ENCODE results near the gene EFS.

The EFS gene

DNA sequence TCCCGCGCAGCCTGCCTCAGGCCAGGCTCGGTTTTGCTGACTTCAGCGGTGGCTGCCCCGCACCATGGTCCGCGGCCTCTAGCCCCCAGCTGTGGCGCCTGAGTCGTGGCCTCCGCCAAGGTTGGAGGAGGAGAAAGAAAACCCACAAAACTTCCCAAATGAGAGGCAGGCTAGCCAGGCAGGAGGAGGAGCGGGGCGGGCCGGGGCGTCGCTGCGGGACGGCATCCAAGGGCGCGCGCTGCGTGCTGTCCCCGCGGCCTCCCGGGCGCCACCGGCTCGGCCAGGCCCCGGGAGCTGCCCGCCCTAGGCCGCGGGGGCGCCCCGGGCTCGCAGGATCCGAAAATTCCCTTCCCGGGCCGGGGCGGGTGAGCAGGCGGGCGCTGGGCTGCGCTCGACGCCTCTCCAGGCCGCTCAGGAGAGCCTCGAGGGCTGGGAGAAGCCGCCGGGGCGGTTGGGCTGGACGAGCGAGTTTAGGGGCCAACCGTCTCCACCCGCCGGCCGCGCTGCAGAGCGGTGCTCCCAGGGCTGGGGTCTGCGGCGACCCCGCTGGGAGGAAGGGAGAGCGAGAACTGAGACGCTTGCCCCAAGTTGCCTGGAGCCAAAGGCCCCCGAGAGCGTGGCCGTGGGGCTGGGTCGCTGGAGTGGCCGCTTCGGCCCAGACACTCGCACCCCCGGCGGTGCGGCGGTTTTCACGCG lies at the start of gene EFS:
TSS of gene EFS (minus strand) at position 137 of the 696 bp plus-strand sequence. CDS start 147 bp downstream, outside the sequence.
- in situ Hi-C loops (cut with HindIII; ENCODE audit: low pct_unique_long_range_greater_than_20kb, low sequenced_read_pairs), result no loop called here
- no peak for TF ChIP-seq JUND (IDR thresholded peaks at IDR 0.05; ENCODE audit: low read depth)
- DNase-seq (ENCODE audit: low read depth in 1 of 2, low spot score in 1 of 2), result peak; percentile 81 to 83

DNA sequence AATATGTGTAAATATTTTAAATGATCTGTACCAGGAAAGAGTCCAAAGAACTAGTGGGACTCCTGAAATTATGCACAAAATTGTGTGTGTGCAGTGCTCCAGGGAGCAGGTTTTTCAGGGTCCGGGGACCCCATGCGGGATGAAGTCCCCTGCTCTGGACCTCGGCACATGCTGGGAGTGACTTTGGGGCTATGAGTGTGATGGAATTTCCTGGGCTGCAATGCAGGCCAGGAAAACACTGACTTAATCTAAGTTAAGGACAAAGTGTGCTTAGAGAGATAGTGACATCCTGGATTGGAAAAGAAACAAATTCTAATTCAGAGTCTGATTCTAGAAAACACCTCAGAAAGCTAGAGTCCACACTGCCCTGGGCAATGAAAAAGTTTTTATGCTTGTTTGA lies 49.3 kb upstream of the EFS start:
- in situ Hi-C loops (cut with HindIII; ENCODE audit: low pct_unique_long_range_greater_than_20kb, low sequenced_read_pairs), result no loop called here
- no peak for DNase-seq (ENCODE audit: low read depth in 1 of 2, low spot score in 1 of 2)
- no peak for TF ChIP-seq JUND (IDR thresholded peaks at IDR 0.05; ENCODE audit: low read depth)

- no peak for TF ChIP-seq JUND (IDR thresholded peaks at IDR 0.05; ENCODE audit: low read depth)
Measured at GRCh38 chr14:23413681-23414080, 48.7 kb upstream of the EFS start.

DNA sequence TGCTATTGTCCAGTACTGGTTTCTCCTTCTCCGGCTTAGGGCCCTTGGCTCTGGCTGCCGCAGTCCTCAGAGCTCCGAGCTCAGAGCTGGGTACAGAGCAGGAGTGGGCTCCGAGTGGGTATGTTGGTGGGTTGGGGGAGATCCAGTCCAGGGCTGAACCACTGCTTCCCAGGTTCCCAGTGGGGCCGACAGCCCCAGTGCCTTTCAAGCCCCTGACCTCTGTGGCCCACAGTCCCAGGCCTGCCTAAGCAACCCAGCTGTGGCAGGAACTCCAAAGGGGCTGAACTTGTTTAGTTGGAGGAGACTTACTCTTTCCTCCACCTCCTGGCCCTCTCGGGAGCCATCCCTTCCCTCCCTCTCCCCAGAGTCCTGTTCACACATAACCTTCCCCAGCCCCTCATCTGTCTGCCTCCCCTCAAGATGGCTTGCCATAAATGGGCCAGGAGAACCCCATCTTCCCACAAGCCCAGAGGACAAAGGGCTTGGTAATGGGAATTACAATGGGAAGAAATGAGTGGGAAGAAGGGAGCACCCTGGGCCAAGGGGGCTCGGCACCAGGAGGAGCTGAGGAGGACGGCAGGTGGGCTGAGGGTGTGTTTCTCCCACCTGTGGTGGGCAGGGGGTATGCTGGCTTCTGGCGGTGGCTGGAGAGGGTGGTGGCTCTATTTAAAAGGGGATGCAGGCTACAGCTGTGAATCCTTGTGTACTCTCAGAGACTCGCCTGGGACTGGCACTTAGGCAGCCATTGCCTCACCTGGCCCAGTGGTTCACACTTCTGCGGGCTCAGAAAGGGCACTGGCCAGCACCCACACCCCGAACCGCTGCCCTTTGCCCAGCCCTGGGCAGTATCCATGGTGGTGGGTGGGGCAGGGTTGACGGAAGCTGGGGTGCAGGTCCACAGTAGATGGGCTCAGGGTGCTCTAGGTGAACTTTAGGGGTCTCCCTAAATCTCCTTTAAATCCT lies 46.9 kb upstream of the EFS start:
- no peak for TF ChIP-seq JUND (IDR thresholded peaks at IDR 0.05; ENCODE audit: low read depth)
- in situ Hi-C loops (cut with HindIII; ENCODE audit: low pct_unique_long_range_greater_than_20kb, low sequenced_read_pairs), result no loop called here
- no peak for DNase-seq (ENCODE audit: low read depth in 1 of 2, low spot score in 1 of 2)

More at GRCh38 chr14:23413681-23414080, 48.7 kb upstream of the EFS start:
- DNase-seq (ENCODE audit: low read depth in 1 of 2, low spot score in 1 of 2), result peak in 1 of 2 experiments; percentile 5
- in situ Hi-C loops (cut with HindIII; ENCODE audit: low pct_unique_long_range_greater_than_20kb, low sequenced_read_pairs), result no loop called here

- DNase-seq (ENCODE audit: low read depth in 1 of 2, low spot score in 1 of 2), result no peak
- in situ Hi-C loops (cut with HindIII; ENCODE audit: low pct_unique_long_range_greater_than_20kb, low sequenced_read_pairs), result no loop called here
- no peak for TF ChIP-seq JUND (IDR thresholded peaks at IDR 0.05; ENCODE audit: low read depth)
Measured at GRCh38 chr14:23409966-23410635, 45.1 kb upstream of the EFS start.

DNA sequence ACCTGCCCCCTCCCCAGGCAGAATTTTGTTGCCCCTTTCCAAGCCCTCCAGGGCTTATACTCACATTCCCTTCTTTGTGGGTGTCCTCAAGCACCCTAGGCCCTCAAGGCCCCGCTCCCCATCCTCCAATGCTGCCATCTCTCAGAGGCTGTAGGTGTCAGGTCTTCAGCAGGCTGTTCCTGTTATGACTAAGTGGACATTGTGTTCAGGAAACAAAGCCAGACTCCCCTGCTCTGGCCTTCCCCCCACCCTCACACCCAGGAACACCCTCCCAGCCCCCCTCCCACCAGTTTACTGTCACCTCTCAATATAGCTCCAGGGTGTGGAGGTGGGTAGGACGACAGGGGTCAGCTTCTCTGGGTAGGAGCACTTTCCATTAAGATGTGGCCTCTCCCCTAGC lies 44.5 kb upstream of the EFS start:
- DNase-seq (ENCODE audit: low read depth in 1 of 2, low spot score in 1 of 2), result no peak
- in situ Hi-C loops (cut with HindIII; ENCODE audit: low pct_unique_long_range_greater_than_20kb, low sequenced_read_pairs), result no loop called here
- TF ChIP-seq JUND (IDR thresholded peaks at IDR 0.05; ENCODE audit: low read depth), result no peak

GRCh38 chr14:23408307-23408630 lies 43.3 kb upstream of the EFS start:
- in situ Hi-C loops (cut with HindIII; ENCODE audit: low pct_unique_long_range_greater_than_20kb, low sequenced_read_pairs), result no loop called here
- no peak for TF ChIP-seq JUND (IDR thresholded peaks at IDR 0.05; ENCODE audit: low read depth)
- no peak for DNase-seq (ENCODE audit: low read depth in 1 of 2, low spot score in 1 of 2)

GRCh38 chr14:23407516-23408306 lies 42.7 kb upstream of the EFS start, which contains the start of gene MYH6:
MYH6 (minus strand) TSS chr14:23408273; CDS start chr14:23407223, 1,050 bp downstream.
- in situ Hi-C loops (cut with HindIII; ENCODE audit: low pct_unique_long_range_greater_than_20kb, low sequenced_read_pairs), result no loop called here
- TF ChIP-seq JUND (IDR thresholded peaks at IDR 0.05; ENCODE audit: low read depth), result no peak
- DNase-seq (ENCODE audit: low read depth in 1 of 2, low spot score in 1 of 2), result no peak

DNA sequence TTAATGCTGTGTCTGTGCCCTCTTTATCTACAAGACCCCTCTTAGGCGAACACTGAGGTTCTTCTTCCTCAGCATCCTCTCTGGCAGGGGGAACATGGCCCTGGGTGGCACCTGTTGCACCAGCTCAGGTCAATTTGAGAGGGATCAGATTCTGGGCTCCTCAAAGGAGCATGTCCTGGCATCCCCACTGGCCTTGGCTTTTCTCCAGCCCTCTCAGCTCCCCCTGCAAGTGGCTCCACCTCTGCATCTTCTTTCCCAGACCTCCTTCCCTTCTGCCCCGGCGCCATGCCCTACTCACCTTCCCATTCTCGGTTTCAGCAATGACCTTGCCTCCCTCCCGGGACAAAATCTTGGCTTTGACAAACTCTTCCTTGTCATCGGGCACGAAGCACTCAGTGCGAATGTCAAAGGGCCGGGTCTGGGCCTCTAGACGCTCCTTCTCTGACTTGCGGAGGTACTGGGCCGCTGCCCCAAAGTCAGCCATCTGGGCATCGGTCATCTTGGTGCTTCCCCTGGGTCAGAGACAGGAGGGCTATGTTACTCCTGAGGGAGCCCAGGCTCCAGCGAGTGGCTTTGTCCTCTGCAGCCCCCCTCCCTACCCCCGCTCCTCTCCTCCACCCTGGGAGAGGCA lies 41.9 kb upstream of the EFS start:
- in situ Hi-C loops (cut with HindIII; ENCODE audit: low pct_unique_long_range_greater_than_20kb, low sequenced_read_pairs), result no loop called here
- DNase-seq (ENCODE audit: low read depth in 1 of 2, low spot score in 1 of 2), result no peak
- TF ChIP-seq JUND (IDR thresholded peaks at IDR 0.05; ENCODE audit: low read depth), result no peak

DNA sequence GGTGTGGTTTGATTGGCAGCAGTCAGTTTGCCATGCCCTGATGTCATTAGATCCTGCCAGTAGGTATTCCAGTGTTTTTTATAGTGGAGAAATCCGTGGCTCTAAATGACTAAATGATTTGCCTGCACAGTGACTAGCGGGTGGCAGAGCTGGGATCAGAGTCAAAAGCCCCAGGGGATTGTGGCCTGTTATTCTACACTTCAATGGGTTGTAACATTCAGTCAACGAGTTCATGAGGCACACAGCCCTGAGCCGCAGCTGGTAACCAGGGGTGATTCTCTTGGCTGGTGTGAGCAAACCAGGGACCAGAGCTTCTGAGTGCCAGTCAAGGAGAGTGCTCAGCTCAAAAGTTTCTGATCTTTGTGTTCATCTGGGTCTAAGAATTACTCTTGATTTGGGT lies 41.3 kb upstream of the EFS start:
- no peak for TF ChIP-seq JUND (IDR thresholded peaks at IDR 0.05; ENCODE audit: low read depth)
- DNase-seq (ENCODE audit: low read depth in 1 of 2, low spot score in 1 of 2), result no peak
- in situ Hi-C loops (cut with HindIII; ENCODE audit: low pct_unique_long_range_greater_than_20kb, low sequenced_read_pairs), result no loop called here

GRCh38 chr14:23405516-23406025 lies 40.6 kb upstream of the EFS start:
- no peak for DNase-seq (ENCODE audit: low read depth in 1 of 2, low spot score in 1 of 2)
- TF ChIP-seq JUND (IDR thresholded peaks at IDR 0.05; ENCODE audit: low read depth), result no peak
- in situ Hi-C loops (cut with HindIII; ENCODE audit: low pct_unique_long_range_greater_than_20kb, low sequenced_read_pairs), result no loop called here
